Right atrium auricular region (tissue), 2 donors: ENCODE data around the gene ERCC4. TPM values are rescaled to one million over a fixed set of nuclear protein-coding genes. Genes with fewer than 3 reads are reported as not detected.

Experiments used
- DNase-seq: peaks from one replicate; pipeline ENCODE4 v3.0.0-alpha.2; 2019; ENCODE audit warnings: low spot score
- H3K27ac ChIP-seq, 2 donors: fragments of 200-600 bp; sonication (generic); 1 replicate in 1 of 2; 2 replicates in 1 of 2; pipeline ENCODE4 v1.5.1; 2016 to 2019
- H3K27me3 ChIP-seq, 2 donors: fragments of 200-600 bp; sonication (generic); one replicate each; pipeline versions ENCODE4 v1.5.1 to v1.6.0; 2017 to 2019
- H3K36me3 ChIP-seq: fragments of 200-600 bp; sonication (generic); one replicate; pipeline ENCODE4 v1.5.1; 2016
- H3K4me1 ChIP-seq, 2 donors: fragments of 200-600 bp; sonication (generic); one replicate each; pipeline versions ENCODE4 v1.5.1 to v1.6.0; 2017 to 2019
- H3K4me3 ChIP-seq, 2 donors: fragments of 200-600 bp; sonication (generic); 1 replicate in 1 of 2; 2 replicates in 1 of 2; pipeline ENCODE4 v1.5.1; 2017 to 2019; ENCODE audit warnings: mild to moderate bottlenecking in 1 of 2, moderate library complexity in 1 of 2
- H3K9me3 ChIP-seq, 2 donors: fragments of 200-600 bp; sonication (generic); one replicate each; pipeline ENCODE4 v1.5.1; 2019
- CTCF ChIP-seq, 2 donors: fragments of 200-600 bp; sonication (generic); IDR thresholded peaks; one replicate each; pipeline ENCODE4 v1.5.1; 2019; ENCODE audit warnings: antibody characterized with exemption in 2 of 2
- total RNA-seq, 2 donors: library from RNA; depleted of rRNA; stranded (reverse); fragments of >200 nt; gene quantifications; one replicate each; pipeline ENCODE4 v1.1.0, GENCODE V29; 2016

ERCC4 gene
- total RNA-seq, 2 donors from 2014 or later, result 7.5 to 9.4 TPM

- DNase-seq, result no peak
- Histone ChIP-seq H3K36me3 (no peaks in the 10 kb centered on the region), H3K4me1 (peaks cover 0 to 77% of the 10 kb centered on the region in 2 donors), H3K27me3 (no peaks in the 10 kb centered on the region), H3K9me3 (no peaks in the 10 kb centered on the region), H3K4me3 (no peak overlapping the region), H3K27ac (peak overlapping the region; percentile 77 to 88)
- no peak for TF ChIP-seq CTCF (IDR thresholded peaks at IDR 0.05)
Observed at GRCh38 chr16:13999895-14000425, 80.0 kb downstream of the ERCC4 start.

DNA sequence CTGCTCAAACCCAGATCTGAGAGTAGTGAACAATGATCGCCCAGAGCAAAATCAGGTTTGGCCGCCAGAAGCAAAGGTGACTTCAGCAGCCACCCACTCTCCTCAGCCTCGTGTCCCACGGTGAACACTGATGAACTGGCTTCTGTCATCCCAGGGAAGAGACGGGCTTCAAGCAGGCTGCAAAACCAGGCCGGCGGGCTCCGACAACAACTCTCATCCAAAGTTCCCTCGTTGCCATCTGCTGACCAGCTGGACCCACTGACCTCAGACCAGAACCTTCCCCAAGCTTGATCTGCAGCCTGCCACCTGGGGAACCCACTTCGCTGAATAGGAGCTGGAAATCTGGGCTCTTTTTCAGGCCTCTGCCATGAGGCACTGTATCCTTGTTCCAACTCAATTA, 81.6 kb downstream of the ERCC4 start:
- DNase-seq, result no peak
- Histone ChIP-seq H3K27ac (peak overlapping the region; percentile 77 to 81), H3K27me3 (no peaks in the 10 kb centered on the region), H3K9me3 (no peaks in the 10 kb centered on the region), H3K4me1 (peaks cover 0 to 75% of the 10 kb centered on the region in 2 donors), H3K4me3 (no peak overlapping the region), H3K36me3 (no peaks in the 10 kb centered on the region)
- no peak for TF ChIP-seq CTCF (IDR thresholded peaks at IDR 0.05)

Other genes with a start within 250 kb of the ERCC4 start
- gene MRTFB, start 151.2 kb downstream of the ERCC4 start, total RNA-seq, result 10 to 100 TPM; 38.6 to 46.5 TPM